HEK293T (cell line): ENCODE data around the gene TACC2.

Experiments used
- CTCF ChIA-PET: fragments of 350-600 bp; formaldehyde crosslinking; extraction: SDS; loops from one replicate; lab custom pipeline; 2021; ENCODE audit warnings: antibody characterized with exemption, inconsistent platforms; lab: Yijun Ruan, JAX
- POLR2A ChIA-PET: fragments of 350-600 bp; formaldehyde crosslinking; extraction: SDS; loops from one replicate; lab custom pipeline; 2020; ENCODE audit warnings: antibody characterized with exemption, inconsistent platforms; lab: Yijun Ruan, JAX
- DNase-seq: peaks from one replicate; pipeline ENCODE4 v3.0.0; 2012; ENCODE audit warnings: mixed read lengths; ENCODE audit errors: extremely low spot score
- ARNT ChIP-seq: fragments of 450-650 bp; IDR thresholded peaks from 2 replicates; pipeline ENCODE4 v1.6.1; 2017; ENCODE audit warnings: mild to moderate bottlenecking
- BHLHE40 ChIP-seq: fragments of 450-650 bp; IDR thresholded peaks from 2 replicates; pipeline ENCODE4 v1.6.1; 2016; ENCODE audit warnings: mild to moderate bottlenecking, moderate library complexity, borderline replicate concordance
- CTBP1 ChIP-seq: fragments of 450-650 bp; IDR thresholded peaks from 2 replicates; pipeline ENCODE4 v1.6.1; 2016; ENCODE audit warnings: borderline replicate concordance
- ELF4 ChIP-seq: fragments of 450-650 bp; IDR thresholded peaks from 2 replicates; pipeline ENCODE4 v1.6.1; 2017; ENCODE audit warnings: antibody characterized with exemption
- FOXA1 ChIP-seq: fragments of 450-650 bp; IDR thresholded peaks from 2 replicates; pipeline ENCODE4 v1.6.1; 2016; ENCODE audit warnings: mild to moderate bottlenecking
- FOXK2 ChIP-seq: fragments of 450-650 bp; IDR thresholded peaks from 2 replicates; pipeline ENCODE4 v1.6.1; 2016; ENCODE audit warnings: mild to moderate bottlenecking
- FOXM1 ChIP-seq: fragments of 450-650 bp; IDR thresholded peaks from 2 replicates; pipeline ENCODE4 v1.6.1; 2017; ENCODE audit warnings: mild to moderate bottlenecking, borderline replicate concordance
- HDGF ChIP-seq: fragments of 450-650 bp; IDR thresholded peaks from 2 replicates; pipeline ENCODE4 v1.6.1; 2017; ENCODE audit warnings: antibody characterized with exemption, borderline replicate concordance
- L3MBTL2 ChIP-seq: fragments of 450-650 bp; conservative IDR thresholded peaks from 2 replicates; pipeline ENCODE4 v1.6.1; 2016; ENCODE audit warnings: mild to moderate bottlenecking
- LEF1 ChIP-seq: fragments of 450-650 bp; IDR thresholded peaks from 2 replicates; pipeline ENCODE4 v1.6.1; 2017; ENCODE audit warnings: mild to moderate bottlenecking, borderline replicate concordance
- NFRKB ChIP-seq: fragments of 450-650 bp; IDR thresholded peaks from 2 replicates; pipeline ENCODE4 v1.6.1; 2016; ENCODE audit warnings: mild to moderate bottlenecking, moderate library complexity
- SP1 ChIP-seq: fragments of 450-650 bp; IDR thresholded peaks from 2 replicates; pipeline ENCODE4 v1.6.1; 2017
- SUZ12 ChIP-seq: fragments of 450-650 bp; IDR thresholded peaks from 2 replicates; pipeline ENCODE4 v1.6.1; 2016; ENCODE audit warnings: mild to moderate bottlenecking
- TARDBP ChIP-seq: fragments of 450-650 bp; IDR thresholded peaks from 2 replicates; pipeline ENCODE4 v1.6.1; 2016
- ZNF384 ChIP-seq: fragments of 450-650 bp; IDR thresholded peaks from 2 replicates; pipeline ENCODE4 v1.6.1; 2016
- TF ChIP-seq, protein P1 (sequence below): fragments of 450-650 bp; IDR thresholded peaks from 2 replicates; pipeline ENCODE4 v1.6.1; 2016

The TACC2 gene

DNA sequence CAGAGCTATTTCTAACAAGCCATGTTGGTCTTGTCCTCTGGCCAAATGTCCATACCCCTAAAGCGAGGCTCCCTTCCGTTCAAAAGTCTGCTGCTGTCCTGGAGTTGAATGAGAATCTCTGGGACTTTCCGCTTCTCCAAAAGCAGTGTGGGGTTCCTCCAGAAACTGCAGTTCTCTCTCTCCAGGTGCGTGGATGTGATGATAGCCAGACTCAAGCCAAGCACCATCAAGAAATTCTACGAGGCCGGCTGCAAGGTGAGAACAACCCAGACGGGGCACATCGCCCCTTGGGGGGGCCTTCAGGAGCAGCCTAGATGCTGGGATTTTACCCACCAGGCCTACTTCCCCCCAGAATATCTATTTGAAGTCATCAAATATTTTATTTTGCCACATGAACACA, 308.6 kb downstream of the TACC2 start:
- ChIA-PET POLR2A (no interaction called here), CTCF (interaction anchor here (1.1 to 2.7 kb wide), 3 partner anchors 121 to 268 kb away, joined by 4 to 38 read pairs (median 4); no protein-coding TSS in a partner anchor)
- no peak for DNase-seq
- TF ChIP-seq FOXA1 (no peak), FOXK2 (no peak), SUZ12 (no peak), ELF4 (no peak), ARNT (no peak), SP1 (no peak), LEF1 (no peak), TARDBP (no peak), FOXM1 (no peak), BHLHE40 (no peak), CTBP1 (no peak)
- TF ChIP-seq, protein P1, sequence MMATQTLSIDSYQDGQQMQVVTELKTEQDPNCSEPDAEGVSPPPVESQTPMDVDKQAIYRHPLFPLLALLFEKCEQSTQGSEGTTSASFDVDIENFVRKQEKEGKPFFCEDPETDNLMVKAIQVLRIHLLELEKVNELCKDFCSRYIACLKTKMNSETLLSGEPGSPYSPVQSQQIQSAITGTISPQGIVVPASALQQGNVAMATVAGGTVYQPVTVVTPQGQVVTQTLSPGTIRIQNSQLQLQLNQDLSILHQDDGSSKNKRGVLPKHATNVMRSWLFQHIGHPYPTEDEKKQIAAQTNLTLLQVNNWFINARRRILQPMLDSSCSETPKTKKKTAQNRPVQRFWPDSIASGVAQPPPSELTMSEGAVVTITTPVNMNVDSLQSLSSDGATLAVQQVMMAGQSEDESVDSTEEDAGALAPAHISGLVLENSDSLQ: no peak

DNA sequence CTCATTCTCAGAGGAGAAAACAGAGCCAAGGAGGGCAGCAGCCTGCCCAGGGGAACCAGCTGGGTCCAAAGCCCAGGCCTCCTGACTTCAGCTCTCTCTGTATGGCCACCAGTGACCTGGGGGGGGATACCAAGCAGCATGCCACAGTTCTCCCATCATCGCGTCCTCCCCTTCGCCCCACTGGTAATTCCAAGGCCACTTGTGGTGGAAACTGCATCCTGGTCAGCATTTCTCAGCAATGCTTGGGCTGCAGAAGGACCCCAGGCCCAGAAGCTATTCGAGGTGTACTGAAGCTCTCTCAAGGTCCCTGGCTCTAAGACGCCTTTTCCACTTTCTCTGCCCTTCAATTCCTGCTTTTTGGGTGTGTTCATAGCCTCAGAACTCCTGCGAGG, 309.2 kb downstream of the TACC2 start:
- DNase-seq: no peak
- ChIA-PET POLR2A (interaction anchor here (0.7 to 1.2 kb wide), 2 partner anchors 32 to 76 kb away, joined by 3 read pairs; no protein-coding TSS in a partner anchor), CTCF (interaction anchor here (0.6 to 2.7 kb wide), 15 partner anchors 11 to 428 kb away, joined by 3 to 38 read pairs (median 3); no protein-coding TSS in a partner anchor)
- no peak for TF ChIP-seq TARDBP
- TF ChIP-seq FOXM1: no peak
- no peak for TF ChIP-seq HDGF
- no peak for TF ChIP-seq L3MBTL2
- no peak for TF ChIP-seq BHLHE40
- no peak for TF ChIP-seq SP1
- no peak for TF ChIP-seq ZNF384
- TF ChIP-seq, protein P1: no peak
- no peak for TF ChIP-seq CTBP1
- TF ChIP-seq NFRKB: no peak
- TF ChIP-seq FOXK2: no peak
- TF ChIP-seq SUZ12: no peak
- no peak for TF ChIP-seq FOXA1
- TF ChIP-seq LEF1: no peak
- TF ChIP-seq ELF4: no peak

DNA sequence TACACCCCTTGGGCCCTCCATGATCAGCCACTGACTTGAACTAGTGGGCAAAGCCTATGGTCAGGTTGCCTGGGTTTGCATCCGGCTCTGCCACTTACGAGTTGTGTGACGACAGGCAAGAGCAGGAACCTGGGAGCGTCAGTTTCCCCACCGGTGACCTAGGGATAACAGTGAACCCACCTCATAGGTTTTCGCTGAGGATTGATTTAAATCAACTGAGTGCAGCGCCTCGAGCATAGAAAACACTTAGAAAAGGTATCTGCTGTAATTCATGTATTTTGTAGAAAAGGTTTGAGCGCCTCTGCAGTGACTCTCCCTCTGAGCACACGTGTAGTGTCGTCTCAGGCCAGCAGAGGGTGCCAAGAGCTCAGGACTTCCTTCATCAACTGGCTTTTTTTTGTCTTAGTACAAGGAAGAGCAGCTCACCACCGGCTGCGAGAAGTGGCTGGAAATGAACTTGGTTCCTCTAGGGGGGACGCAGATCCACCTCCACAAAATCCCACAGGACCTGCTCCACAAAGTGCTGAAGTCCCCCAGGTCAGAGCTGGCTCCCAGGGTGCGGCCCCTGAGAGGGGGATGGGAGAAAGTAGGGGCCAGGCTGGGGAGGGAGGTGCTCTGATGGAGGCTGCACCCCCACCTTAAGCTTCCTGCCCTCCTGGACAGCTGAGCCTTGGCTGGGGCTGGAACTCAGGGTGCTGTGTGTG, 309.8 kb downstream of the TACC2 start:
- TF ChIP-seq ARNT (no peak), ELF4 (no peak), L3MBTL2 (no peak), ZNF384 (peak; percentile 85)
- POLR2A ChIA-PET: interaction anchor here (0.7 to 1.2 kb wide), 2 partner anchors 32 to 75 kb away, joined by 3 read pairs; no protein-coding TSS in a partner anchor
- peak; percentile 89 for DNase-seq
- CTCF ChIA-PET: interaction anchor here (0.6 to 2.7 kb wide), 18 partner anchors 10 to 428 kb away, joined by 3 to 38 read pairs (median 4); no protein-coding TSS in a partner anchor

DNA sequence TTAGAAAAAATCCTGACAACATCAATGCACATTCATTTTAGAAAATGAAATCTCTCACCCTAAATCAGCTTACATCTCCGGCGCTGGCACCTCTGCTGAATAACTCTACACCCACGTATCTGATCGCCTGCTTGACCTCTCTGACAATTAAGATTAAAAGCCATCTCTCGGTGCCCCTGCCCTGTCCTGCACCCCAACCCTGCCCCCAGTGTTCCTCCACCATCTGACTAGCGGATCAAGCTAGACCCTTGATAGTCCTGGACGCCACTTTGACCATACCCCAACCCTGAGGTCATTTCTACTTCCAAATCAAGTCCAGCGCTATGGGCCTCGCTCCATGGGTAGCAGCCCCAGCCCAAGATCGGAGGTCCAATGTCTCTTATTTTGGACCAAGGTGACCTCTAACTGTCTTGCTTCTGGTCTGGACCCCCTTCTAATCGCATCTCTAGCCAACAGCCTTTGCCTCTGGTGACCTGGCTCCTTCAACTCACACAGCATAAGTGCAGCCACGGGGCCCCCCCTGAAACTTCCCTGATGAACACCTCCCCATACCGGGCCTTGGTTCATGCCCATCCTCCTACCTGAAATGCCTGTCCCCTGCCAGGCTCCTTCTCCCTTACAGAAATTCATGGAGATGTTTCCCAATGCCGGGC, 310.6 kb downstream of the TACC2 start:
- CTCF ChIA-PET: interaction anchor here (0.7 to 2.7 kb wide), 13 partner anchors 9 to 266 kb away, joined by 3 to 38 read pairs (median 5); no protein-coding TSS in a partner anchor
- TF ChIP-seq CTBP1 (no peak), ARNT (no peak), NFRKB (no peak), FOXK2 (no peak), HDGF (no peak), ZNF384 (no peak), FOXM1 (no peak), FOXA1 (no peak), LEF1 (no peak), SP1 (no peak), BHLHE40 (no peak), ELF4 (no peak), L3MBTL2 (no peak), TARDBP (no peak), SUZ12 (no peak)
- TF ChIP-seq, protein P1: no peak
- POLR2A ChIA-PET: interaction anchor here (1.2 kb wide), 1 partner anchor 74 kb away, joined by 3 read pairs; no protein-coding TSS in a partner anchor
- no peak for DNase-seq

DNA sequence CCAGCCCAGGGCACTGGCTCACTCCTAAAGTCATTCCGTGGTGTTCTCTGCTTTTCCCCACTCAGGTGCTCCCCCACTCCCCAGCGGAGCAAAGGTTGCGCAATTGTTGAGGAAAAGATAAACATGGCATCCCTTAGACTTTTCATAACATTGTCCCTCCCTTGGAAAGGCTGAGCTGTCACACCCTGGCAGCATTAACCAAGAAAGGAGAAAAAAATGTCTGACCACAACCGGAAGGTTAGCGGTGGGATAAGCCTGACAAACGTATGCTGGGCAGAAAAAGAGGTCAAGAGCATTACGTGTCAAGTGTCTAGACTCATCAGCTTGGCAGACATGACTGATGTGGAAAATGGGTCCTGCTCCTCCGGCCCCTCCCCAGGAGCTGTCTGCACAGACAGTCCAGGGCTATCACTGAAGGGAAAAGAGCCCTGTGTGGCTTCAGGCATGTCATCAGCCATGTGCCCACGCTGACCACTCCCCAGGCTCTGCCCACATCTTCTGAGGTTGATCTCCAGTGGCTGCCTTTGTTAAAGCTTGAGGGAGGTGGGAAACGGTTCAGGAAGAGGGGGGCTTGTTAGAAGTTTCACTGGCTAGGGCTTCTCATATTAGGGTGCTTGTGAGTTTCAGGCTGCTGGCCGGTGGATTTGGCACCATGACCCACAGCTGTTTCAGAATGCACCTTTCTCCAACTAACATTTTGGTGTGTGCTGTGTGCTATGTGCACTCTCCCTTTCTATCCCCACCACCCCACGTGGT, 312.3 kb downstream of the TACC2 start:
- TF ChIP-seq BHLHE40 (no peak), ZNF384 (no peak), ELF4 (no peak), L3MBTL2 (no peak), TARDBP (no peak), FOXK2 (no peak), HDGF (no peak), SP1 (no peak), CTBP1 (no peak), FOXA1 (no peak), SUZ12 (no peak), FOXM1 (no peak), NFRKB (no peak)
- TF ChIP-seq, protein P1: no peak
- CTCF ChIA-PET: interaction anchor here (1.4 kb wide), 1 partner anchor 134 kb away, joined by 3 read pairs; no protein-coding TSS in a partner anchor
- DNase-seq: no peak
- POLR2A ChIA-PET: no interaction called here
